ELF-1 (cell line): ENCODE data around the gene ANO10.
"Not testable (repeated sequence)": the region's sequence is repeated elsewhere in the genome, so short reads cannot be mapped to it uniquely, and the experiment has no call there.

Experiments used
- DNase-seq: peaks from one replicate; pipeline ENCODE4 v3.0.0-alpha.2; 2016; ENCODE audit warnings: low read depth, low spot score

The ANO10 gene

DNA sequence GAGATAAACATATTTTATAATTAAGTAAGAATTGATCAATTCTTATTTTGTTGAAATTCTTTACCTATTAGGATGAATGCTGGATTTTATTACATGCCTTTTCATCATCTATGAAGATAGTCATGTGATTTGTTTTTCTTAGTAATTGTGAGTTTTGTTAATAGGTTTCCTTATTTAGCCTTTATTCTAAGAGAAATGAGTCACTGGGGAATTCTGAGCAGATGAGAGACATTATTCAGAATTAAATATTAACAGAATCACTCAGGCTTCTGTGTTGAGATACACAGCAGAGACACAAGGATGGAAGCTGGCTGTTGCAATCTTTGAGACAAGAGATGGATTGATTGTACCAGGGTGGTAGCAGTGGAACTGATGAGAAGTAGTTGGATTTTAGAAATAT lies 7.4 kb upstream of the ANO10 start:
- no peak for DNase-seq

DNA sequence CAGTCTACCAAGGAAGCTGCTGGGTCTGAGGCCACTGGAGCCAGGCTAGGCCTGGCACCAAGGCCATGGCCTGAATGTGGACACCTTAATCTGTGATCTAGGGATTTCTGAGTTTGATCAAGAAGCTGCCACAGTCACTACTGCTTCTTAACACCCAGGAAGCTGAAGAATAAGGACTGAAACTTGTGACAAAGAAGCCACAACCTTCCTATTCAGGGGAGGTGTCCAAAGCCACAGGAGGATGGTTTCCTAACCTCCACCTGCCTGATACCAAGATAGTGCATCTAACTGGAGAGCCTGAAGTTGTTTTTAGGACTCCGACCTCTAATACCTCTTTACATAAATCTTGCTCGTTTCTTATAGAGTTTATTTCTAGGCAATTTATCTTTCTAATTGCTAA lies 5.5 kb upstream of the ANO10 start:
- DNase-seq, result no peak

DNA sequence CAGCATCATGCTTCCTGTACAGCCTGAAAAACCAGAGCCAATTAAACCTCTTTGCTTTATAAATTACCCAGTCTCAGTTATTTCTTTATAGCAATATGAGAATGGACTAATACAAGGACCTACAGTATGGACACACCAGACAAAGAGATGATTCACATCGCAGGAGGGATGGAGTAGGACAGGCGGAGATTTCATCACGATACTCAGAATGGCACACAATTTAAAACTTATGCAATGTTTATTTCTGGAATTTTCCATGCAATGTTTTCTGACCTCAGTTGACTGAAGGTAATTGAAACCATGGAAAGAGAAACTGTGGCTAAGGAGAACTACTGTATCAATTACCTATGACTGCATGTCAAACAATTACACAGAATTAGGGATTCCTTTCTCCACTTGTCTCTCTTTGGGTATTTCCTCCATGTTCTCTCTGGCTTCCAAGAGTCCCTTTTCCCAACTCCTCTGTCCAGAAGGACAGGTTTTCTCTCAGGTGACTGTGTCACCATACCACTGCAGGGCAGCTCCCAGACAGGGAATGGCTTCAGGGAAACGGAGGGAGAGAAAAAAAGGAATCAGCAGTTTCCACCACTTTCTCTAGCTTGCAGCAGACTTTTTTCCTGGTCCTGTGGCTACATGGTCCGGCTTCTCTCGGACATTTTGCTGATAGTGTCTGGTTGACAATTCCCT lies 3.0 kb upstream of the ANO10 start:
- DNase-seq, result peak; percentile 30

DNA sequence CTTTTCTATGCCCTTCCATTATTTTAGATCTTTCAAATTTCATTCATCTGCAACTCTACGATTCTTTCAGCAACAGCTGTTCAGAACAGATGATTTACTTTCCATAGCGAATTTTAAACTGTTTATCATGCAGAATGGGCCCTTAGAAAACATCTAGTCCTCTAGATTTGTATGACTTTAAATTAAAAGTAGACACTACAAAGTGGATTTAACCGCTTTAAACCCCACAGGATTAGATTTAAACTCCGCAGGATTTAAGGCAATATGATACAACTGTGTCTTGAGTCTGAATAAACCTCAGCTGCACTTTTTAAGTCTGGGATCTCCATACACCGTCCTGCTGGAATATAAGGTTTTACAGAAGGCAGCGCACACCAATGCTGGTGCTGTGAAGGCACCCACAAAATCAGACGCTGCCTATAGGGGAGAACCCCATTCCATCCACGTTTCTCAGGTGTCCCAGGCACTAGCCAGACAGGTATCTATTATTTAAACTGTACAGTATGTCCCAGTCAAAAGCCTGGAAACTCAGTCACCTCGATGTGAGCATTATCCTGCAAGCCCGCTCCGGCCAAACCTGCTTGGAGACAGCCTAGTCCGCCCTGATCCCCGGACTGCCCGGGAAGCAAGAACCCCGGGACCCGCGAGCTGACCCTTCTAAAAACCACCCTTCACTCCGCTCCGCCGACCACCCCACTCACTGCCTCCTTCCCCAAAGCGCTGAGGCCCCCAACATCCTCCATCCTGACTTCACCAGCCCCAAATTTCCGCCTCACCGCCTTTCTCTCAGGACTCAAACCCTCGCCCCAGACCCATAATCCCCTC lies 768 bp downstream of the ANO10 start:
- DNase-seq, result peak; percentile 46

DNA sequence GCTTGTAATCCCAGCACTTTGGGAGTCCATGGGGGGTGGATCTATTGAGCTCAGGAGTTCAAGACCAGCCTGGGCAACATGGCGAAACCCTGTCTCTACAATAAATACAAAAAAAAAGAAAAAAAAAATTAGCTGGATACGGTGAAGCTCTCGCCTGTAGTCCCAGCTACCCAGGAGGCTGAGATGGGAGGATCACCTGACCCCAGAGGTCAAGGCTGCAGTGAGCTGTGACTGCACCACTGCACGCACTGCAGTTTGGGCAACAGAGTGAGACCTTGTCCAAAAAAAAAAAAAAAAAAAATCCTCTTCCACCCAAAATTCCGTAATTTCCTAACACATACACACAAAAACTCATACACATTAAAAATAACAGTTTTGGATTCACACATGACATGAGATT lies 2.2 kb downstream of the ANO10 start:
- DNase-seq, result no peak

DNA sequence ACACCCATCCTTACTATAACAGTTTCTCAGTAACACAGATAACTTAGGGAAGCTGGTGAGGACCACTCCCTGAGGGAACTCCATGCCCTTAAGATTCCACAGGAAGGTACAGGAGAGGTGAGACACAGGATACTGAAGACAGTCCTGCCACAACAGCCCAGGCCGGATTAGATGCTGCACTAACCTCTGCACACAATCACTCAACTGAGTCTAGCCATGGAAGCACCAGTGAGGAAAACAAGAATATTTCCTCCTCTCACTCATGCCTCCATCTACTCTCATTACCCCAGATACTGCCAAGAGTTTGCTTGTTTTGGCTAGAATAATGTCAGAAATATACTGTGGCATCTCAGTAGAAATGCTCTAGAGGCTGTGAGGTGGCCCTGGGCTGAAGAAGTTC lies 3.7 kb downstream of the ANO10 start:
- DNase-seq, result no peak

DNA sequence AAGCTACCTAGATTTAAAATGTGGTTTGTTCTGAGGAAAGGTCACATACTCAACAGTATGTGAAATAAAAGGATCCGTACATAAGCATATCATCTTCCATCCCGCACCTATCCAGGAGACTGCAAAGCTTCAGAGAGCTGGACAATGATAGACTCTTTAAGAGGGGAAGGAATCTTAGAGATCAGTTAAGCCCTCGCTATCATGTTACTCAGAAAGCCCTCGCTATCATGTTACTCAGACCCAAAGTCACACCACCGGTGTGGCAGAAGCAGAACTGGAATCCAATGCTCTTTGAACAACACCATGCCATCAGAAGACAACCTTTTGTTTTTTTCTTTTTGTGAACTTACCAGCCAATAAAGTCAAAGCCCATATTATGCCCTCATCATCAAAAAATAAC lies 5.8 kb downstream of the ANO10 start:
- no peak for DNase-seq

DNA sequence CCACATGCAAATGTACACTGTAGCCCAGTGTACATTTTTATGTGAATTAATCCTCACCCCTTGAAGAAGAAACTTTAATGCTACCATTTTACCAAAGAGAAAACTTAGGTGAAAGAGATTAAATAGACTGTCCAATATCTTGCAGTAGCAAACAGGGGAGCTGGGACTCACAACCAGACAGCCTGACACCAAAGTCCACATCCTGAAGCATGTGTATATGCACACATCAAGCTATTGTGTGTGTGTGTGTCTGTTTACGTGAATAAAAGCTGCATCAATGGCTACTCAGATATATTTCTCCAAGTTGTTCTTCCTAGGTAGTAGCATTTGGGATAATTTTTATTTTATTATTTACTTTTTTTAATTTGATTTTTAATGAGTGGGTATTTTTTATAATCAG lies 6.7 kb downstream of the ANO10 start:
- DNase-seq, result no peak

DNA sequence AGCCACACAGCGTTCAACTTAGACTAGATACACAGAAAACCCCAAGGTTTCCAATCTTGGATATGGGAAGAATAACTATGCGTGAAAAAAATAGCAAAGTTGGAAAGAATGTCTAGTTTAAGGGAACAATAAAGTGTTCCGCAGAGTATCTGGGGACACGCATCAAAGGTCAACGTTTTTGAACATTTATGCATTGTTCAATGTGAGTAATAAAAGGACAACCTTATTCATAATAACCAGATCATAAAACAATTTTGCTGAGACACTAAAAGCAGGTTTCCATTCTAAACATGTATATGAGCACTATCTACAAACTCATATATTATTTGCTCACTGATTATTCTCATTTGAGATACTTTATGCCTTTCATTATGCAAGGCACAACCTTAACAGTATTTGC lies 7.8 kb downstream of the ANO10 start:
- DNase-seq, result no peak

DNA sequence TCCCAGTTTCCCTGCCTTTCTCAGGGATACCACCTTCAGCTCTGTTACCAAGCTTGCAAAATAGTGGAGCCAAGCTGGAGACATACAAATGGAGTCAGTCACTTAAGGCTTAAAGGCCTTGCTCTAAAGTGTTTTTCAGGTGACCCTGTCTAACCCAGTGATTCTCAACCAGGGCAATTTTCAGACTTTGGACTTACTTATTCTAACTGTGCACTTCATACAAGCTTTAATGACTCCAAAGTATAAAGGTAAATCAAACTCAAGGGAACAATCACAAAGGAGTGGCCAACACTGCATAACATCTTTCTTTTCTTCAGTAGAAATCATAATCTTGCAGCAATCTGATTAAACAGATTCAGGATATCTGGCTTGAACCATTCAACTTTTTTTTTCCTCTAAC lies 9.4 kb downstream of the ANO10 start:
- DNase-seq, result no peak

DNA sequence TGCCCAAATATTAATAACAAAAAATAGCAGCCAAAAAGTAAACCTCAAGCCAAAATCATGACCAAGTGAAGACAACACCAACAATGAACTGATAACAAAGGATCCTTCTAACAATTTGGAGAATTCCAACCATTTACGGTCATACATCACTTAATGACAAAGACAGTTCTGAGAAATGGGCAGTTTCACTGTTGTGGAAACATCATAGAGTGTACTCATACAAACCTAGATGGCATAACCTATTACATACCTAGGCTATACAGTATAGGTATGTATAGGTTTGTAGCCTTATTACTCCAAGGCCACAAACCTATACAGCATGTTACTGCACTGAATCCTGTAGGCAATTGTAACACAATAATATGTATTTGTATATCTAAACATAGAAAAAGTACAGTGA lies 12.4 kb downstream of the ANO10 start:
- DNase-seq, result no peak

DNA sequence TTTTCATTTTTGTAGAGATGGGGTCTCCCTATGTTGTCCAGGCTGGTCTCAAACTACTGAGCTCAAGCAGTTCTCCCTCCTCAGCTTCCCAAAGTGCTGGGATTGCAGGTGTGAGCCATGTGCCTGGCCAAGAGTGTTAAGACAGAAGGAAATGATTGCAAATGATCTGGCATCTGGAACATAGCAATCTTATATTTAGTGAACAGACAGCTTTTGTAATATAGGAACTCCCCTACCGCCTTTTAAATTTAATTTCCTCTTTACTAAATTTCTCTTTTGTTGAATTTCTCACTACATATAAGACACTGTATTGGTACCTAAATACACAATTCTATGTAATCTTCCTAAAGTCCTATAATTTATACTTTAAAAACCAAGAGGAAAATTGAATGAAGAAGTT lies 13.1 kb downstream of the ANO10 start:
- no peak for DNase-seq

DNA sequence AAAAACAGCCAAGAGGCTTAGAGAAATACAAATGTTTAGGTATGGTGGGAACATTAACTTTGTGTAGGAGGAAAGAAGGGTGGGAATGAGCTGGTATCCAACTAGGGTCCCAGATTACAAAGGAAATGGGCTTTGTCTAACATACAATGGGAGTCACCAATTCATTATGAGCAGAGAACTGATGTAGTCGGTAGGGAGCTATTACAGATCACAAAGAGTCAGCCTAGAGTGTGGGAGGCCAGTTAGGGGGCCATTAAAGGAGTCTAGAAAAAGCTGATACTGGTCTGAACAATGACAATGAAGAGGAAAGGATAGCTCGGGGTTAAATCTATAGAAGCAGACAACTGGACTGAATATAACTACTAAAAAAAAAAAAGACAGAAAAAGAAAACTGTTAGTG lies 15.5 kb downstream of the ANO10 start:
- DNase-seq, result no peak

DNA sequence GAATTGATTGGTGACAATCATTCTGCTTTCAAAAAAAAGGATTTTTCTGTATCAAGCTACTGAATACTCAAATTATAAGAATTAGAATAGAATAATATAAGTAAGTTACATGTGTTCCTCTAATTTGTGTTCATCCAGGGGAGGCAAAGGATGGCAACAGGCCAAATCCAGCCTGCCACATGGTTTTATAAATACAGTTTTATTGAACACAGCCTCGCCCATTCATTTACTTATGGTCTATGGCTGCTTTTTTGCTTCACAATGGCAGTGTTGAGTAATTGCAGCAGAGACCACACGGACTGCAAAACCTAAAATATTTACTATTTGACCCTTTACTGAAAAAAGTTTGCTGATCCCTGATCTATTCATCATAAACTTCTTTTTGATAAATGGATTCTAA lies 21.9 kb downstream of the ANO10 start:
- DNase-seq, result not testable (repeated sequence)

DNA sequence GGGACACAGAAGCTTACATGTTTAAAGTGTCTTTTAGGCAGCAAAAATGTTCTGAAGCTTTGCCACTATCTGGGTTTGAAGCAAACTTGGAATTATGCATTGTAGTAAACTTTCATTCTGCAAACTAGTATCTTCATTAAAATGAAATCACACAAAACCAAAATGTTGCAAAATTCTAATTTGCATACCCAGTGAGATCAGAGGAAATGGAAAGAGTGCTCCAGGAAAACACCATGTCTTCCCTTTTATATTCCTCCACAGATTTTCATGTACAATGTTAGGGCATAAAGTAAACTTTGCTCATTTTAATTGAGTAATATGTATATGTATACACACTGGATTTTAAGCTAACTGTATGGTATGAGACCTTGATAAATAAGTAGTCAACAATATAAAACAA lies 23.9 kb downstream of the ANO10 start:
- no peak for DNase-seq

DNA sequence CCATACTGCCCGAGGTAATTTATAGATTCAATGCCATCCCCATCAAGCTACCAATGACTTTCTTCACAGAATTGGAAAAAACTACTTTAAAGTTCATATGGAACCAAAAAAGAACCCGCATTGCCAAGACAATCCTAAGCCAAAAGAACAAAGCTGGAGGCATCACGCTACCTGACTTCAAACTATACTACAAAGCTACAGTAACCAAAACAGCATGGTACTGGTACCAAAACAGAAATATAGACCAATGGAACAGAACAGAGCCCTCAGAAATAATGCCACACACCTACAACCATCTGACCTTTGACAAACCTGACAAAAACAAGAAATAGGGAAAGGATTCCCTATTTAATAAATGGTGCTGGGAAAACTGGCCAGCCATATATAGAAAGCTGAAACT lies 25.6 kb downstream of the ANO10 start:
- not testable (repeated sequence) for DNase-seq

DNA sequence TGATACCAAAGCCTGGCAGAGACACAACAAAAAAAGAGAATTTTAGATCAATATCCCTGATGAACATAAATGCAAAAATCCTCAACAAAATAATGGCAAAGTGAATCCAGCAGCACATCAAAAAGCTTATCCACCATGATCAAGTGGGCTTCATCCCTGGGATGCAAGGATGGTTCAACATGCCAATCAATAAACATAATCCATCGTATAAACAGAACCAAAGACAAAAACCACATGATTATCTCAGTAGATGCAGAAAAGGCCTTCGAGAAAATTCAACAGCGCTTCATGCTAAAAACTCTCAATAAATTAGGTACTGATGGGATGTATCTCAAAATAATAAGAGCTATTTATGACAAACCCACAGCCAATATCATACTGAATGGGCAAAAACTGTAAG lies 26.5 kb downstream of the ANO10 start:
- DNase-seq, result not testable (repeated sequence)

DNA sequence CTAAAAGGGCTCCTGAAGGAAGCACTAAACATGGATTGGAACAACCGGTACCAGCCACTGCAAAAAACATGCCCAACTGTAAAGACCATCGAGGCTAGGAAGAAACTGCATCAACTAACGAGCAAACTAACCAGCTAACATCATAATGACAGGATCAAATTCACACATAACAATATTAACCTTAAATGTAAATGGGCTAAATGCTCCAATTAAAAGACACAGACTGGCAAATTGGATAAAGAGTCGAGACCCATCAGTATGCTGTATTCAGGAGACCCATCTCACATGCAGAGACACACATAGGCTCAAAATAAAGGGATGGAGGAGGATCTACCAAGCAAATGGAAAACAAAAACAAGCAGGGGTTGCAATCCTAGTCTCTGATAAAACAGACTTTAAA lies 28.2 kb downstream of the ANO10 start:
- not testable (repeated sequence) for DNase-seq

DNA sequence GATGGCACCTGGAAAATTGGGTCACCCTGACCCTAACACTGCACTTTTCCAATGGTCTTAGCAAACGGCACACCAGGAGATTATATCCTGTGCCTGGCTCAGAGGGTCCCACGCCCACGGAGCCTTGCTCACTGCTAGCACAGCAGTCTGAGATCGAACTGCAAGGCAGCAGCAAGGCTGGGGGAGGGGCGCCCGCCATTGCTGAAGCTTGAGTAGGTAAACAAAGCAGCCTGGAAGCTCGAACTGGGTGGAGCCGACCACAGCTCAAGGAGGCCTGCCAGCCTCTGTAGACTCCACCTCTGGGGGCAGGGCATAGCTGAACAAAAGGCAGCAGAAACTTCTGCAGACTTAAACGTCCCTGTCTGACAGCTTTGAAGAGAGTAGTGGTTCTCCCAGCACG lies 29.9 kb downstream of the ANO10 start:
- not testable (repeated sequence) for DNase-seq

DNA sequence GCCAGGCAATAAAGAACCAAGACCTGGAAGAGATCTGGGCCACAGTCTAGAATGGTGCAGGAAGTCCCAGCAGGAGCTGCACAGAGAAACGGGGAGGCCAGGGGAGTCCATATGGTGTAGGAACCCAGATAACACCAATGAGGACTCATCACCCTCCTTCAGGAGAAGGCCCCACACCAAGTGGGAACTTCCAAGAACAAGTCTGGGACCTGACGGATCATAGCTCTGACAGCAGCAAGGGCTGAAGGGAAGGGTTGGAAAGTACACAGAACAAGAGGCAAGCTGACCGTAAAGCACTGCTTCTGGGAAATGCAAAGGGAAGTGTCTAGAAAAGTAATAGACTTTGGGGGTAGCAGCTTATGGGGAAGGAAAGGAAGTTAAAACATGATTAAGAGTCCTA lies 34.5 kb downstream of the ANO10 start:
- DNase-seq, result no peak

DNA sequence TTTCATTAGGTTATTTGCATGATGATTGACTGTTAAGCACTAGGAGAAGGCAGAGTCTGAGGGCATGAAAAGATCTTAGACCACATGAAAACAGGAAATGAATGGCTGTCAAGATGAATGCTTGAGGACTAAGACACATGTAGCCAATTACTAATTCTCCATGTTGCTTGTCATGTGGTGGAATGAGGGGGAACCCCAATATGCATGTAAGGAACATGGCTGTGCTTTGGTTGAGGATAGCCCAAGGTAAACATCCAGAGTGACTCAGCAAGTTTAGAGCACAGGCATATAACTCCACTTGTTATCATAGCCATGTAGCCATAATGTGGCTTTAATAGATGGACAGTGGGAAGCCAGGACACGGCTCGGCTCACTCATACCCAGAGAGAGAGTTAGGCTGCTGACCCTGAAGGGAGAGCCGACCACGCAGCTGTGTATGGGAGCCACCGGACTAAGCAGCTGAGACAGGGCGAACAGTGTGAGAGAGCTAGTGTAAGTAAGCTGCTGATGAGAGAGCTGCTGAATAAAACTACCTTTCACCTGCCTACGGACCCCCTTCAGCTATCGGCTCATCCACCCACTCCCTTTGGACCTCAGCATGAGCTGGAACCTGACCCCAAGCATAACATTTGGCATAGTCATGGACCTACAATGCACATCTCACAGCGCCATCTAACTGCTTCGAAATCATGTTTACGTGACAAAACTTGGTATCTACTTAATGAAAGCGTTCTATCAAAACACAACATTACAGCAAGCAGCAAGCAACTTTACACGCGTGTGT lies 37.6 kb downstream of the ANO10 start:
- DNase-seq, result no peak

DNA sequence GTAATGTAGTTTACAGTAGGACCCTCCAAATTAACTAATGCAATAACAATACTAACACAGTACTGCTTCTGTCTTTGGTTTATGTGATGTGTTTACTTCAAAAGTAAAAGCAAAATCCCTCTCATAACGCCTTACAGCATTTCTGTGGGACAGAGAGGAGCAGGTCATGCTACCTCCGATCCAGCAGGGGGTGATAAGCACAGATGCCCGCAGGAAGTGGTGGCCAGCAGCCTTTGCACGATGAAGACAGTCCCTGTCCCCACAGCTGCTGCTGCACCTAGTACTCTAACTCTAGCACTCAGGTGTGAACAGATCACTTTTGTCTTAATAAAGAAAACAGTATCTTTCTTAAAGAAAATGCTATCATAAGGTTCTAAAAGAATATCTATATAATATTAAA lies 38.3 kb downstream of the ANO10 start:
- no peak for DNase-seq

DNA sequence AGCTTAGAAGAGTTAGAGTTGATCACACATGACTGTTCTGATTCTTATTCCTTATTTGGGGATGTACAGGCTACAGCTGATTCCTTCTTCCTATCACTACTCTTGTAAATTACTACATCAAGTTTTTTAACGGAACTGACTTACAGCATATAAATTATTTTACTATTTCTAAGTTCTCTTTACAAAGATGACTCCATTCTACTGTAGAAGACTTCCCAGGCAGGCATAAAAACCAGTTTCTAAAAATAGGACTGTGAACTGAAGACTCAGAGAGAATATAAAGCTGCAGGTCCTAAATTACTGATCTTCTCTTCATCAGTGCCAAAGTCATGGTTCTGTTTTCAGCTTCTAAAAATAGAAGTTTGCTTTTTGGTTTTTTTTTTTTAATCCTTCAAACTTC lies 38.9 kb downstream of the ANO10 start:
- DNase-seq, result no peak
